AG09309 (cell line): ENCODE results near the gene CRYL1.

ENCODE experiments used
- DNase-seq: peaks from one replicate; pipeline ENCODE4 v3.0.0-alpha.2; 2010; ENCODE audit warnings: low read depth
- H3K4me3 ChIP-seq: 2 replicates; pipeline ENCODE4 v1.5.1; 2011; ENCODE audit warnings: mild to moderate bottlenecking, low read depth, low read length, moderate library complexity; ENCODE audit not compliant: control insufficient read depth
- TF ChIP-seq, protein P1 (sequence below): IDR thresholded peaks from 2 replicates; pipeline ENCODE4 v1.5.1; 2011; ENCODE audit warnings: mild to moderate bottlenecking, low read depth, low read length, inconsistent platforms; ENCODE audit not compliant: insufficient read depth, control insufficient read depth; ENCODE audit errors: missing control alignments

CRYL1 gene

DNA sequence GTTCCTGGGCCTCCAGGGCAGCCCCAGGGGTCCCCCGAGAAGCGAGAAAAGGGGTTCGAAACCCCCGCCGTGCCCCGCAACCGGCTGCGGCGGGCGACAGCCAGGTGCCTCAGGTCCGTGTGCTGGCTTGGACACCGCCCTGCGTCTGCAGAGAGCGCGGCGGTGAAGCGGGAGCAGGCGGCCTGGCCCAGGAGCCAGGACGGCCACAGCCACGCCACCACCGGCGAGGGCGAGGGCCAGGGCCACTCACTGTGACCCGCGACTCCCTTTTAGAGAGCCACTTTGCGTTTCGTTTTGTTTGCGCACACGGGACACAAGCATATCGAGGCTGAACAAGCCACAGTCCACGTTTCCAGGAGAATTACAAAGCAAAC lies 110.4 kb downstream of the CRYL1 start:
- no peak overlapping the region for H3K4me3 ChIP-seq
- DNase-seq, result no peak
- TF ChIP-seq, protein P1, sequence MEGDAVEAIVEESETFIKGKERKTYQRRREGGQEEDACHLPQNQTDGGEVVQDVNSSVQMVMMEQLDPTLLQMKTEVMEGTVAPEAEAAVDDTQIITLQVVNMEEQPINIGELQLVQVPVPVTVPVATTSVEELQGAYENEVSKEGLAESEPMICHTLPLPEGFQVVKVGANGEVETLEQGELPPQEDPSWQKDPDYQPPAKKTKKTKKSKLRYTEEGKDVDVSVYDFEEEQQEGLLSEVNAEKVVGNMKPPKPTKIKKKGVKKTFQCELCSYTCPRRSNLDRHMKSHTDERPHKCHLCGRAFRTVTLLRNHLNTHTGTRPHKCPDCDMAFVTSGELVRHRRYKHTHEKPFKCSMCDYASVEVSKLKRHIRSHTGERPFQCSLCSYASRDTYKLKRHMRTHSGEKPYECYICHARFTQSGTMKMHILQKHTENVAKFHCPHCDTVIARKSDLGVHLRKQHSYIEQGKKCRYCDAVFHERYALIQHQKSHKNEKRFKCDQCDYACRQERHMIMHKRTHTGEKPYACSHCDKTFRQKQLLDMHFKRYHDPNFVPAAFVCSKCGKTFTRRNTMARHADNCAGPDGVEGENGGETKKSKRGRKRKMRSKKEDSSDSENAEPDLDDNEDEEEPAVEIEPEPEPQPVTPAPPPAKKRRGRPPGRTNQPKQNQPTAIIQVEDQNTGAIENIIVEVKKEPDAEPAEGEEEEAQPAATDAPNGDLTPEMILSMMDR, result no peak

DNA sequence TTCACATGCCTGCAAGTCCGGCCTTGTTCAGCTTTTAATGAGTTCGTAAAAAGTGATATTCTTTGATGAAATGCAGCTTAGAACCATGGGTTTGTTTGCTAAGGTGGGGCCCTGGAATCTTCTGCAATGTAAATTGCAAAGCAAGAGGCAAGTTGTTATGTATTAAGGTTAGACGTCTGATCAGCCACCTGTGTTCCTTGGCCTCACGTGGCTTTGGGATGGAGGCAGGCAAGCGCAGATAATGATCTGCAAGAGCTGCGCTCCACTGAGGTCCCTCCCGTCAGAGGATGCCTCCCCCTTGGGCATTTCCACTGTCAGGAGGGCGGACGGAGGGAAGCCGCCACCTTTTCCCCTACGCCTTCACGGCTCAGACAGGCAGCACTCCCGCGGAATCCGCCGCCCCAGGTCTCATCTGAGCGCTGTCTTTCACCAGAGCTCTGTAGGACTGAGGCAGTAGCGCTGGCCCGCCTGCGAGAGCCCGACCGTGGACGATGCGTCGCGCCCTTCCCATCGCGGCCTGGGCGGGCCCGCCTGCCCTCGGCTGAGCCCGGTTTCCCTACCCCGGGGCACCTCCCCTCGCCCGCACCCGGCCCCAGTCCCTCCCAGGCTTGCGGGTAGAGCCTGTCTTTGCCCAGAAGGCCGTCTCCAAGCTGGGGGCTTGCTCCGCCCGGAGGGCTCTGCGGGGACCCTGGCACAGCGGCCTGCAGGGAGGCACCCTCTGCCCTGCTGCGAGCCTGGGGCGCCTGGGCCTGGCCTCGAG lies 110.9 kb downstream of the CRYL1 start:
- no peak overlapping the region for H3K4me3 ChIP-seq
- TF ChIP-seq, protein P1, result no peak

DNA sequence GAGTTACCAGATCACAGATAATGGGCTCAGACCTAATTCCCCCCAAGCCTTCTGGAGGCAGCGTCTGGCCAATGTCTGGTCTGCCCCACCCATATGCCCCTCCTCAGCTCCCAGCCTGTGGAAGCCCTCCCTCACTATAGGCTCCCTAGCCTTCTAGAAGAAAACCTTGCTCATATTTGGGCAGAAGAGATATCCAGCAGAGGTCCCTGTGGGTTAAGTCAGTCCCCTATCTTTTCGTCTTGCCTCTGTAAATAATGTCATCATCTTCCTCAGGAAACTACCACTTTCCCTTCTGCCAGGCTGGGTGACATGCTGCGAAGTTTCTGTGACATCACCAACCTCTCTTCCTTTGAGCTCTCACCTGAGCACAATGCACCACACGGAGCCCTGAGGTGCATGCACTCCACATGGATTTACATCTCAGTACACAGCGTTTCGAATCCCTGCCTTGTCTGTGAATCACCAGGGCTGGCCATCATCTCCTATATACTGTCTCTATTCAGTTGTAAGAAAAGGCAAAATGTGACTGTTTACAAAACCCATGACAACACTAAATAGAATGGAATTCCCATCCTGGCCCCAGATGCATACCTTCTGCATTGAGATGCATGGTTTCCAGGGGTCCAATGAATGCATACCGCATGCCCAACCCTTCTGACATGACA lies 112.8 kb downstream of the CRYL1 start:
- no peak overlapping the region for H3K4me3 ChIP-seq
- DNase-seq, result no peak
- TF ChIP-seq, protein P1, result no peak

More for the DNA sequence above, 110.9 kb downstream of the CRYL1 start:
- no peak for DNase-seq

DNA sequence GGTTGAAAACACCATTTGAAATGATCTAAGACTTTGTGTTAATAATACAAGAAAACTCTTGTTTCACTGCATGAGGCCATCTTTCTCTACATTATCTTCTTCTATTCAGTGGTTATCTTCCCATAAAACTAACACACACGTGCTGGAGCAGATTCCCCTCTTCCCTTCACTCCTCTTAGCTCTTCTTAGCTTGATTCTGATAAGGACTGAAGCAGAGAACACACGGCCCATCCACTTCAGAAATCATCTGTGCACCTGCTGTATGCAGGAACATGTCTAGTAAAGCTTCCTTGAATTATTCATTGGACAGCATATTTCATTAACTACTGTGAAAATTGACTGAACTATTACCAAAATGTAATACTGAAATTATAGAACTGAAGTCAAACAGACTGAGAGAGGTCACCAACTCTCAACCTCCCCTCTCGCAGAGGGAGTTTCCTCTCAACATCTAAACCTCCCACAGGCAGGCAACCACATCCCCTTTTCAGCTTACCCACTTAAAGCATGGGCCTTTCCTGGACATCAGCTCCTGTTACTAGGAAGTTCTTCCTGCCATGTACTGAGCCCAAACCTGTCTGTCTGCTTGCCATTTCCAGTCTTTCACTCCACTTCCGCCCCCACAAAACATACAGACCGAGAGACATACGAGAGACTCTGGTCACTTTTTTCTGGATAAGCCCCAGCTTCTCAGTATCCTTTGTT lies 113.9 kb downstream of the CRYL1 start:
- no peak overlapping the region for H3K4me3 ChIP-seq
- no peak for DNase-seq
- TF ChIP-seq, protein P1, result no peak

DNA sequence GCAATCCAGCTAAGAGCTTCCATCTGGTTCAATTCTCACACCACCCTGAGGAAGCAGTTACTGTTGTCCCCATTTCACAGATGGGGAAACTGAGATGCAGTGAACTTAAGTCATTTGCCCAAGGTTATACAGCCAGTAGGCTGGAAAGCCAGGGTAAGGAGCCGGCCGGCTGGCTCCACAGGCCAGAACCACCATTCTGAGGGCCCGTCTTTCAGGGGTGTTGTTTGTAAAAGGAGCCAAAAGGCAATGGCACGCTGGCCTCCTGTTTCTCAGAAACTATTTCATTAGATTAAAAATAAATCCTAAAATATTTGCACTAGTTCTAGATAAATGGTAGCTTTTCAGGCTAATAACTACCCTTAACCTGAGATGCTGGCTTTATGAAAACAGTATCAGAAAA lies 114.9 kb downstream of the CRYL1 start:
- DNase-seq, result no peak
- TF ChIP-seq, protein P1, result no peak
- no peak overlapping the region for H3K4me3 ChIP-seq

DNA sequence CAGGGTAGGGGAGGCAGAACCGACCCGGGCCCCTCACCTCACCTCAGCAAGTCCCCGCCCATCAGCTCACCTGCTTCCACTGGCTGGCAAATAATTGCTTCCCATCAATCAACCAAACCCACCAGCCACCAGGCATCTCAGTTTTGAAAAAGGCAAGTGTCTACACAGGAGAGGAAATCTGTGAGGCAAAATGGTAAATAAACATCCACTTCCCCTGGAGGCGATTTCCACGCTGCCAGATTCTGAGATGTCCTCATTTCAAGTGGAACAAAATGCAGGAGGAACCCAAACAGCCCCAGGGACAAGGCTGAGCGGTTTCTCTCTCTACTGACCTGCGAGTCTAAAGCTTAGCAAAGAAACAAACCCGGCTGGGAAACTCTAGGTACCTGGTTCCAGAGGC lies 117.5 kb downstream of the CRYL1 start:
- no peak overlapping the region for H3K4me3 ChIP-seq
- DNase-seq, result no peak
- TF ChIP-seq, protein P1, result no peak
